Activated CD4-positive, alpha-beta memory T cell treated with anti-CD3 and anti-CD28 coated beads for 36 hours (primary cell): ENCODE data around the gene GZMM. TPM values are rescaled to one million over a fixed set of nuclear protein-coding genes. Genes with fewer than 3 reads are reported as not detected.

Source experiments
- CTCF ChIA-PET: fragments of 350-600 bp; sonication (Branson Sonifier 250); formaldehyde crosslinking; loops from one replicate; lab custom pipeline; 2021; ENCODE audit warnings: antibody characterized with exemption, inconsistent platforms; lab: Charles Lee
- POLR2A ChIA-PET: fragments of 350-600 bp; sonication (Branson Sonifier 250); formaldehyde crosslinking; loops from one replicate; lab custom pipeline; 2021; ENCODE audit warnings: antibody characterized with exemption; lab: Charles Lee
- DNase-seq: peaks from one replicate; pipeline ENCODE4 v3.0.0-alpha.2; 2020
- H3K27ac Mint-ChIP-seq: one replicate; pipeline ENCODE4 v1.8.0; 2021; ENCODE audit warnings: mixed read lengths
- H3K27me3 Mint-ChIP-seq: one replicate; pipeline ENCODE4 v1.8.0; 2021; ENCODE audit warnings: mixed read lengths
- H3K36me3 Mint-ChIP-seq: one replicate; pipeline ENCODE4 v1.8.0; 2021; ENCODE audit warnings: mixed read lengths
- H3K4me1 Mint-ChIP-seq: one replicate; pipeline ENCODE4 v1.8.0; 2021; ENCODE audit warnings: low read depth, mixed read lengths
- H3K4me3 Mint-ChIP-seq: one replicate; pipeline ENCODE4 v1.8.0; 2021; ENCODE audit warnings: mild to moderate bottlenecking, mixed read lengths
- H3K9me3 Mint-ChIP-seq: one replicate; pipeline ENCODE4 v1.8.0; 2021; ENCODE audit warnings: mixed read lengths
- intact Hi-C: fragments of 100-400 bp; cut with micrococcal nuclease; formaldehyde crosslinking; loops from one replicate; pipeline ENCODE4 v1.15.1; 2023
- total RNA-seq, 2 experiments: library from RNA; stranded (reverse); gene quantifications; one replicate each; pipeline ENCODE4 v1.2.3, GENCODE V29; 2021

GZMM gene
- total RNA-seq, 2 experiments from 2014 or later: 27.2 to 27.4 TPM

- Mint-ChIP-seq H3K36me3 (no peaks in the 10 kb centered on the region), H3K27me3 (peaks cover 14% of the 10 kb centered on the region), H3K4me1 (peaks cover 4% of the 10 kb centered on the region), H3K9me3 (no peaks in the 10 kb centered on the region), H3K4me3 (no peak within 1 kb of the TSS), H3K27ac (no peak within 1 kb of the TSS)
- intact Hi-C loops: loop anchor here (2.0 to 10.0 kb wide), 4 partner anchors 21 to 142 kb away; partner anchors contain the start of genes FGF22, POLRMT and RNF126
- ChIA-PET POLR2A (no interaction called here), CTCF (no interaction called here)
- DNase-seq: no peak
These were observed 46.0 kb downstream of the GZMM start, which contains the start of gene HCN2 for GRCh38 chr19:589693-590395. HCN2 (plus strand) TSS chr19:589881; CDS start chr19:589946, 65 bp downstream.

DNA sequence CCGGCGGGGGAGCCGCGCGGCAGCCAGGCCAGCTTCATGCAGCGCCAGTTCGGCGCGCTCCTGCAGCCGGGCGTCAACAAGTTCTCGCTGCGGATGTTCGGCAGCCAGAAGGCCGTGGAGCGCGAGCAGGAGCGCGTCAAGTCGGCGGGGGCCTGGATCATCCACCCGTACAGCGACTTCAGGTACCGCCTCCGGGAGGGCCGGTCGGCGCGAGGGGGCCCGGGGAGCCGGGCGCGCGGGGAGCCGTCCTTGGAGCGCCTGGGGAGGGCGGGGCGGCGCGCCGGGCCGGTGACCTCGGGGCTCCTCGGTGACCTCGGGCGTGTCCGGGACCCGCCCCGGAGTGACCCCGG, 46.5 kb downstream of the GZMM start:
- intact Hi-C loops: no loop called here
- DNase-seq: peak; percentile 37
- H3K9me3 Mint-ChIP-seq: no peaks in the 10 kb centered on the region
- H3K27me3 Mint-ChIP-seq: peaks cover 14% of the 10 kb centered on the region
- no peak overlapping the region for H3K4me3 Mint-ChIP-seq
- ChIA-PET CTCF (no interaction called here), POLR2A (no interaction called here)
- H3K4me1 Mint-ChIP-seq: peaks cover 4% of the 10 kb centered on the region
- no peak overlapping the region for H3K27ac Mint-ChIP-seq
- no peaks in the 10 kb centered on the region for H3K36me3 Mint-ChIP-seq

DNA sequence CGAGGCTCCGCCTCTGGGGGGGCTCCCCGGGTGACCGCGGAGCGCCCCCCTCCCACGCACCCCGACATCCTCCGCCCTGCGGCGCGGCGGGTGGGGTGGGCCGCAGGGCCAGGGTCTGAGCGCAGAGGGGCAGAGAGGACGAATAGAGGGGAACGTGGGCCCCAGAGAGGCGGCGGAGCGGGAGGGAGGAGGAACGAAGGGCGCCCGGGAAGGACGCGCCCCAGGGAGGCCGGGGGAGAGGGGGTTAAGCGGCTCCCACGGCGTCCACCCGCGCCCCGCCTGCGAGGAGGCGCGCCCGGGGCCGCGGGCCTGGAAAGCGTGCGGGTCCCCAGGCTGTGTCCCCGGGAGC, 46.9 kb downstream of the GZMM start:
- no peak for DNase-seq
- H3K36me3 Mint-ChIP-seq: no peaks in the 10 kb centered on the region
- no peak overlapping the region for H3K27ac Mint-ChIP-seq
- intact Hi-C loops: no loop called here
- POLR2A ChIA-PET: no interaction called here
- H3K4me1 Mint-ChIP-seq: peaks cover 4% of the 10 kb centered on the region
- no peak overlapping the region for H3K4me3 Mint-ChIP-seq
- CTCF ChIA-PET: no interaction called here
- no peaks in the 10 kb centered on the region for H3K9me3 Mint-ChIP-seq
- H3K27me3 Mint-ChIP-seq: peaks cover 14% of the 10 kb centered on the region

- Mint-ChIP-seq H3K27ac (no peak overlapping the region), H3K4me3 (no peak overlapping the region)
- CTCF ChIA-PET: no interaction called here
These were observed 47.5 kb downstream of the GZMM start for GRCh38 chr19:591099-591958.

GRCh38 chr19:592101-592500, 48.2 kb downstream of the GZMM start:
- peaks cover 14% of the 10 kb centered on the region for H3K27me3 Mint-ChIP-seq
- no peaks in the 10 kb centered on the region for H3K36me3 Mint-ChIP-seq
- H3K4me1 Mint-ChIP-seq: peaks cover 4% of the 10 kb centered on the region
- ChIA-PET POLR2A (no interaction called here), CTCF (interaction anchor here (0.9 kb wide), 1 partner anchor 60 kb away, joined by 3 read pairs; no protein-coding TSS in a partner anchor)
- H3K27ac Mint-ChIP-seq: no peak overlapping the region
- intact Hi-C loops: no loop called here
- DNase-seq: no peak
- no peak overlapping the region for H3K4me3 Mint-ChIP-seq
- H3K9me3 Mint-ChIP-seq: no peaks in the 10 kb centered on the region

More at GRCh38 chr19:591099-591958, 47.5 kb downstream of the GZMM start:
- H3K27me3 Mint-ChIP-seq: peaks cover 14% of the 10 kb centered on the region
- POLR2A ChIA-PET: no interaction called here
- intact Hi-C loops: no loop called here
- H3K4me1 Mint-ChIP-seq: peaks cover 4% of the 10 kb centered on the region
- DNase-seq: no peak
- H3K9me3 Mint-ChIP-seq: no peaks in the 10 kb centered on the region
- H3K36me3 Mint-ChIP-seq: no peaks in the 10 kb centered on the region

- intact Hi-C loops: no loop called here
- no peaks in the 10 kb centered on the region for H3K9me3 Mint-ChIP-seq
- H3K4me3 Mint-ChIP-seq: no peak overlapping the region
- H3K27me3 Mint-ChIP-seq: peaks cover 13% of the 10 kb centered on the region
- H3K36me3 Mint-ChIP-seq: no peaks in the 10 kb centered on the region
- CTCF ChIA-PET: interaction anchor here (0.9 kb wide), 1 partner anchor 61 kb away, joined by 3 read pairs; no protein-coding TSS in a partner anchor
- no peak for DNase-seq
- POLR2A ChIA-PET: no interaction called here
- H3K4me1 Mint-ChIP-seq: peaks cover 2% of the 10 kb centered on the region
- no peak overlapping the region for H3K27ac Mint-ChIP-seq
These were observed 49.2 kb downstream of the GZMM start for GRCh38 chr19:593055-593454.

GRCh38 chr19:593505-593904, 49.7 kb downstream of the GZMM start:
- ChIA-PET POLR2A (no interaction called here), CTCF (no interaction called here)
- Mint-ChIP-seq H3K27ac (no peak overlapping the region), H3K4me1 (peaks cover 2% of the 10 kb centered on the region), H3K27me3 (peaks cover 12% of the 10 kb centered on the region), H3K4me3 (no peak overlapping the region), H3K9me3 (no peaks in the 10 kb centered on the region), H3K36me3 (no peaks in the 10 kb centered on the region)
- intact Hi-C loops: no loop called here
- no peak for DNase-seq

DNA sequence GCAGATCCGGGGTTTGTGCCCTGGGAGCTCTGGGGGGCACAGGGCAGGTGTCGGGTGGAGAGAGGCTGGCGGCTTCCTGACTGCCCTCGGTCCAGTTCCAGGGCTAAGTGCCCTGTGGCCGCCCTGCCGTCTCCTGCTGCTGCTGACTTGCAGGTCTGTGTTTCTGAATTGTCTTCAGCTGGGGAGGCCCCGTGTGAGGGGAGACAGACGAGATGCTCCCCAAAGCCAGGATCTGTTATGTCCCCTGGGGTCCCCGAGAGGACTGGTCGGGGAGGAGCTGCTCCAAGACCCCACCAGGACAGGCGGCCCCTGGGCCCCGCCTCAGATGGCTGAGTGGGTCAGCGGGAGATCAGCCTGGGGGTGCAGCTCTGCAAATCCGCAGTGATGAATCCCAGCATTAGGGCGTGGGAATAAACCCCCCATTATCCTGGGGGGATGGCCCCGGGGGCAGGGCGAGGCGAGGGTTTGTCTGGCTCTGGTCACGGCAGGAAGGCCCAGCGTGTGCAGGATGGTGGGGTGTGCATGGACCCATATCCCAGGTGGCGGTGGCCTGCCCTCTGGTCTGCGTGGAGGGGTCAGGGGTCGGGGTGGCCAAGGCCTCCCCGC, 50.5 kb downstream of the GZMM start:
- POLR2A ChIA-PET: no interaction called here
- no peak for DNase-seq
- H3K4me1 Mint-ChIP-seq: no peaks in the 10 kb centered on the region

DNA sequence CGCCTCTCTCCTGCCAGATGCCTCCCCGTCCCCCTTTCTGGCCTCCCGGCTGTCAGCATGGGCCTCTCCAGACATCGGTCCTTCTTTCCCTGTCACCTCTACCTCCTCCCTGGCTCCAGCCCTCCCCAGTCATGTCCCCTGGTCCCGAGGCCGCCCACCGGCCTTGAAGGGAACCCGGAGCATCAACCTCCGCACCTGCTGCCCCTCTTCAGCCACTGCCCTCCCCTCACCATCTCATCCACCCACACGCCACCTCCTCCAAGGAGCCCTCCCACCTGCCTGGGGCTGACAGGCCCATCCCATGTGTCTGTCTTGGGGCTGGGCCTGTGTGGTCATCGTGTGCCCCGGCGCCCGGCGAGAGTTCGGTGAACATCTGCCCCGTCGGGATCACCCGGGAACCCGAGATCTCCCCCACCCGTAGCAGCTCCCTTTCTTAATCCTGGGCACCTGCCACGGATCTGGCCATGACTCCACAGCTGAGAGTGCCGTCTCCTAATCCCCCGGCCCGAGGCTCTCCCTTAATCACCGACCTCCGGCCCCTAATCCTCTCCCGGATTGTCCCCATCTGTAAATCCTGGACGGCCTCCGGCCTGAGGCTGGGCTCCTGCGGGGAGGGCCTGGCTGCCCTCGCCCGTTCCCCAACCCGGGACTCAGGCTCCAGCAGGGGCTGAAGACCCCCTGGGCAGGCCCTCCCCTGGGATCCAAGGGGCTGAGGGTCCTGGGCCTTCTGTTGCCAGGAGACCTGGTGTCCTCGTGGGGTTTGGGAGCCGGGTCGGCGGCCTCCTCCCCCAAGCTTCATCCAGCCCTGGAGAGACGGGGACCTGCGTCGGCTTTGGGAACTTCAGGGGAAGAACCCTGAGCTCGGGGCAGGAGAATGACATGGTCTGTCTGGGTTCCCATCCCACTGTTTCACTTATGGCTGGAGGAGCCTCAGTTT, 51.7 kb downstream of the GZMM start:
- H3K27me3 Mint-ChIP-seq: peaks cover 9% of the 10 kb centered on the region
- intact Hi-C loops: no loop called here
- no peak for DNase-seq
- H3K4me1 Mint-ChIP-seq: no peaks in the 10 kb centered on the region
- POLR2A ChIA-PET: no interaction called here
- H3K4me3 Mint-ChIP-seq: no peak overlapping the region
- no peak overlapping the region for H3K27ac Mint-ChIP-seq
- CTCF ChIA-PET: interaction anchor here (1.7 kb wide), 1 partner anchor 11 kb away, joined by 6 read pairs; no protein-coding TSS in a partner anchor
- H3K36me3 Mint-ChIP-seq: no peaks in the 10 kb centered on the region
- no peaks in the 10 kb centered on the region for H3K9me3 Mint-ChIP-seq

More for the DNA sequence above, 50.5 kb downstream of the GZMM start:
- no peaks in the 10 kb centered on the region for H3K9me3 Mint-ChIP-seq
- H3K27ac Mint-ChIP-seq: no peak overlapping the region
- peaks cover 9% of the 10 kb centered on the region for H3K27me3 Mint-ChIP-seq
- no peak overlapping the region for H3K4me3 Mint-ChIP-seq
- intact Hi-C loops: no loop called here
- H3K36me3 Mint-ChIP-seq: no peaks in the 10 kb centered on the region
- CTCF ChIA-PET: no interaction called here

GRCh38 chr19:596263-596655, 52.4 kb downstream of the GZMM start:
- Mint-ChIP-seq H3K36me3 (no peaks in the 10 kb centered on the region), H3K27ac (peak overlapping the region; percentile 18), H3K27me3 (peaks cover 6% of the 10 kb centered on the region), H3K4me3 (no peak overlapping the region), H3K9me3 (no peaks in the 10 kb centered on the region), H3K4me1 (no peaks in the 10 kb centered on the region)
- POLR2A ChIA-PET: no interaction called here
- CTCF ChIA-PET: interaction anchor here (1.7 kb wide), 1 partner anchor 12 kb away, joined by 6 read pairs; no protein-coding TSS in a partner anchor
- intact Hi-C loops: no loop called here
- no peak for DNase-seq
